Measurements from ENCODE around the gene NFU1. TPM values are rescaled to one million over a fixed set of nuclear protein-coding genes. Genes with fewer than 3 reads are reported as not detected.

Gene NFU1
- total RNA-seq: 33.1 and 34.7 TPM in 2 replicates
- 44.0 TPM for polyA plus RNA-seq (2012)

DNA sequence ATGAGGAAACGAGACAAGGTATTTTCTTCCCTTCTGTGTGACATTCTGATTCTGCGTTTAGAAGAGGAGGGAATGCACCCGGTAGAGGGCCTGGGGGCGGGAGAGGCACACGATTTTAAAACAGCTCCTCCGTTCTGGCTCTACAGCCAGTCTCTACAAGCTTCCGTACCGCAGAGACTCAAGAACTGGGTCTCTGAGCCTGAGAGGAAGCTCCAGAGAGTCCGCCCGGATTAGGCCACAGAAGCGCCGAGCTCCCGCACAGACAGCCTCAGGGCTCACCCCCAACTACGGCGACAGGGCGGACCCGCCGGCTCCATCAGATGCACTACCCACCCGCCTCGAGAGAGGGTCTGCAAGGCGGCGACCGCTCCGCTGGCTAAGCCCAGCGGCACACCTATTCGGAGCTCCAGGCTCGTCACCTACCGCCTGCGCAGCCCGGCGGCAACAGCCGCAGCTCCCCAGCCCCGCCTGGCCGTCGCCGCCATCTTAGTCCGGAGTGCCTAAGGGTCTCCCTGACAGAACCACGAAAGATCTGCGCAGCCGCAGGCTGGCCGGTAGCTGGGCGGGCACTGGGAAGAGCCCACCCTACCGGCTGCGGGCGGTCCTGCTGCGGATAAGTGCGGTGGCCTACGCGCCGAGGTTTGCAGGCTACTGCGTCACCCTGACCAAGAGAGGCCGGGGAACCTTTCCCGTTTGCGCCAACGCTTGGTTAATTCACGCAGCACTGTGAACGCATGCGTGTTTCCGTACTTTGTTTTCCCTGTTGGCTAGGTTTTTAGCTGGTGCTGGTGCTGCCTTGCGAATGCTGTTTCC is at the start of gene NFU1:
Gene NFU1 (minus strand): TSS at position 498 of the 813 bp plus-strand sequence. CDS start 13 bp downstream, at position 485.
- peak; percentile 96 for DNase-seq (ENCODE audit: low read depth)

GRCh38 chr2:69483696-69484095 is 46.5 kb upstream of the NFU1 start:
- DNase-seq (ENCODE audit: low read depth): no peak

GRCh38 chr2:69483024-69483423 is 45.8 kb upstream of the NFU1 start:
- no peak for DNase-seq (ENCODE audit: low read depth)

- no peak for DNase-seq (ENCODE audit: low read depth)
These were observed 45.2 kb upstream of the NFU1 start for GRCh38 chr2:69482471-69482870.

GRCh38 chr2:69481421-69481820 is 44.2 kb upstream of the NFU1 start:
- DNase-seq (ENCODE audit: low read depth): no peak

DNA sequence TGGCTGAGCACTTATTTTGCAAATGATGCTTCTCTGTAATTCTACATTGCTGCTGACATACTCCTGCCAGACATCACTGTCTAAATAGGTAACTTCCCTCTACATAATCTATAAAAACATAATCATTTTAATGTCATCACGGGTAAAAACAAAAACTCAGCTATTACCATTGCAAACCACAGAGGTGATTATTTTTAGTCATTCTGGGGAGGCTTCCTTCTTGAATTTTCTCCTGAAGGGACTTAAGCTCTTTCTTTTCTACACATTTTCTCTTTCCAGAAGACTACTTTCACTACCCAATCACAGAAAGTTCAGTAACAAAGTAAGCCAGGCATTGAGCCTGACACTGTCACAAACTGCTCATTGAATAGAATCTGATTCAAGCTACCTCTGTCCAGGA is 40.4 kb upstream of the NFU1 start:
- DNase-seq (ENCODE audit: low read depth): no peak

GRCh38 chr2:69474688-69475087 is 37.5 kb upstream of the NFU1 start:
- DNase-seq (ENCODE audit: low read depth): no peak

DNA sequence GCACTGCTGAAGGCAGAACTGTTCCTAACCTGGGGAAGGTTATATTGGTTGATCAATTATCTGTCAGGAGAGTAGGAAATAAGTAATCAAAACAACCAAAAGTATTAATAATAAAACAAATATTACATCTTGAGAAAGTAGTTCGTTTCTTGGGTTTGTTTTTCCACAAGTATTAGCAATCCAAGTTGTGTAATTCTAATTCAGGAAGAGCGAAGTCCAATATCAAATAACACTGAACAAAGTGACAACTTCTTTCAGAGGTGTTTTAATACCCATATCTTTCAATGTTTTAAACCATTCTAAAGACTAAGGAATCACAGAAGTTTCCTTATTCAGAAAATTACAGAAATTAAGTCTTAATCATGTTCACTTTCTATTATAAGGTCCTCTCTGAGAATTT is 34.6 kb upstream of the NFU1 start:
- DNase-seq (ENCODE audit: low read depth): no peak

DNA sequence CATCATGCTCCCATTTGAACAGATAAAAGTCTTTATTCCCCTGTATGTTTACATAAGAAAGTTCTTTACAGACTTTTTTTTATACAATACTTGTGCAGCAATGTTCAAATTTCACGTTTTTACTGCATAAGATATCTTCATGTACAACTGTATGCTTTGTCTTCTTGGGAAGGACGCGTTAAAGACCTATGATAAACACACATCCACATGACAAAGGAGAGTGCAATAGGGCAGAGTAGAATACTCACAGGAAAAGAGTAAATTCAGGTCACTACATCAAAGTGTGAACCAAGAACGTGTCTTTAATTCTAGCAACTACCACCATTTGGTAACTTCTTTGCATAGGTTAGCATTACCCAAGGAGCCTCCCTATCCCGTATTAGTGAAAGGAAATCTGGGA is 33.7 kb upstream of the NFU1 start:
- no peak for DNase-seq (ENCODE audit: low read depth)

DNA sequence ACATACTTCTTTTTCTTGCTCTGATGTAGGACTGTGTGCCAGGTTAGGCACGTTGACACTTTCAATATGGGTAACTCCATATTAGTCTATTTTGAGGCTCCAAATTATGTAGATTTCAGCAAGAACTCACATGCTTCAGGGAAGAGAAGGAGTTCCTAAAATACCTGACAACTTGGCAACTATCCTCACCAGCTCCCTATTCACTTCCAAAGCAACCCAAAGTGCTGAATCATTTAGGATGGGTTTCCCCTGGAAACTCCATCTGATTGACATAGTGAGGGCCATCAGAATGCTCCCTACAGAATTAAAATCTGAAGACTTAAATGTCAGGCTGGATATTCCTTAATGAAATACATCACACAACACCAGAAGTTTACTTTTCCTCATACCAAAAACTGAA is 32.5 kb upstream of the NFU1 start:
- no peak for DNase-seq (ENCODE audit: low read depth)

GRCh38 chr2:69469375-69469774 is 32.1 kb upstream of the NFU1 start:
- no peak for DNase-seq (ENCODE audit: low read depth)

- no peak for DNase-seq (ENCODE audit: low read depth)
These were observed 29.5 kb upstream of the NFU1 start for GRCh38 chr2:69466728-69467127.

- DNase-seq (ENCODE audit: low read depth): no peak
These were observed 28.6 kb upstream of the NFU1 start for GRCh38 chr2:69465513-69466456.

- no peak for DNase-seq (ENCODE audit: low read depth)
These were observed 27.3 kb upstream of the NFU1 start for GRCh38 chr2:69464575-69464974.

- no peak for DNase-seq (ENCODE audit: low read depth)
These were observed 25.5 kb upstream of the NFU1 start for GRCh38 chr2:69462780-69463179.

GRCh38 chr2:69461404-69461803 is 24.2 kb upstream of the NFU1 start:
- DNase-seq (ENCODE audit: low read depth): no peak

DNA sequence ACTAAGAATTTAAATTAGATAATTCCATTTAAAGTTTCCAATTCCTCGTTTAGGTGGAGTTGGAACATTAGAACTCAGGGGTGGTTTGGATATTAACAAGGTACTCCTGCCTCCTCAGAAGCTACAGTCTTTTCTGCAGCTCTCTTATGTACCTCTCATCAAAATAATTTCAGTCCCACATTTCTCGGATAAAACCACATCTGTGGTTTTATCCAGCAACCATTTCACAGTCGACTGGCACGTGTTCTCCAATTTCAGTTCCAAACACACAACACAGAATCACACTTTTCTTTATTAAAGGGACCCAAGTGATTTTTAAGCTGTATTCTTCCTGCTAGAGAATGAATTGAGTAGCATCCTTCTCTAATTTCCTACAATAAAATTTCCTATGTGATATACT is 22.7 kb upstream of the NFU1 start:
- DNase-seq (ENCODE audit: low read depth): peak; percentile 51

DNA sequence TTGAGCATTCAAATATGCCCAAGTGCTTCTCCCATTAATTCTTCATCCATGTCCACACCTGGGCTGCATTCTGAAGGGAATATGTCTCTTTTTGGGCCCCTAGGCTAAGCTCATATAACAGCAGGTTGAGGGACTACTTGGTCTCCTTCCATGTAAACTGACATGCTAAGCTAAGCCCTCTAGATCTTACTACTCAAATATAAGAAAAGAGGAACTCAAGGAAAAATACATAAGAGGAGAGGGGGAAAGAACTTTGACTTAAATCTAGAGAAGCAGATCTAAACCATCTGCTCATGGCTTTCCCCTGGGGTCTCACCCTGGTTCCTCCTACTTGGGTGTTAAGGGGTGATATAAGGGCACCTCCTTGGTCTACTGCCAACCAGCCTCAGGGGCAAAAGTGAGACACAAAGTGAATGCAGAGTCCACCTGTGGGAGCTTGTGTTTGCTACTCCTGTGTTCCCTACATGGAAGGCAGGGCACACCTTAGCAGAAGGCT is 19.8 kb upstream of the NFU1 start:
- DNase-seq (ENCODE audit: low read depth): no peak

- no peak for DNase-seq (ENCODE audit: low read depth)
These were observed 18.9 kb upstream of the NFU1 start for GRCh38 chr2:69456154-69456553.

DNA sequence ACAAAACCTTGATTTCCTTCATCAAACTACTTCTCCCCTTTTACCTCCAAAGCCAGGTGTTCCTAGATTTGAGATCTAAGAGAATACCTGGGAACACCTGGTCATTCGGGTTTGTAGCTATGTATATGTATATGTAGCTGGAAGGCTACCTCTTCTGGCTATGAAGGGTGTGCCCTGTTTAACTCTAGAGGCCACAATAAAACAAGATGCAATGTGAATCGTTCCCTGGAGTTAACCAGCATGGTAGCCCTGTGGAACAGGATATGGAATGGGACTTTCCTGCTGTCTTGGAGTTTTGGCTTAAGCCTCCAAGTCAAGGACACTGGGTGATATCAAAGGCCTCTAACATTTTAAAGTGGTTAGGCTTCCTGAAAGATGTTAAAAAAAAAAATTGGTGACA is 17.7 kb upstream of the NFU1 start:
- DNase-seq (ENCODE audit: low read depth): no peak

GRCh38 chr2:69453475-69454129 is 16.4 kb upstream of the NFU1 start:
- DNase-seq (ENCODE audit: low read depth): peak; percentile 31

DNA sequence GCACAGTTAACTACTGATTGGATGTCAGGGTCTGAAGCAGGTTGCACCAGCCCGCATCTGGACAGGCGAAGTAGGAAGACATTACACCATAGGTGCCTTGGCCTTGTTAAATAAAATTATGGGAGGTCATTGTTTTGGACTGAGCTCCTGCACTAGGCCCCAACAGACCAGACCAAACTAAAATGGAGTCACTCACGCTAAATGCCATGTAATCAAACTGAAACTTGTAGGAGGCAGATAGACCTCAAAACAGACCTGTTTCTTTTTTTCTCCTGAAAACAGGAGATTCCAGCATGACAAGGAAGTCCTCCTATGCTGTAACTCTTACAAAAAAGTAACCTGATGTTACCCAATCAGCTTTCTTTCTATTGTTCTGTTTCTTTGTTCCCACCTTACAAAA is 15.5 kb upstream of the NFU1 start:
- no peak for DNase-seq (ENCODE audit: low read depth)
